ENCODE measurements around the gene P3H1.

- TF ChIP-seq CTCF (conservative IDR thresholded peaks at IDR 0.05 in 1 of 2, IDR thresholded peaks at IDR 0.05 in 1 of 2; ENCODE audit: extremely low read depth in 1 of 2, insufficient read depth in 1 of 2, low read depth in 1 of 2, low read length in 2 of 2) (no peak), EZH2 (IDR thresholded peaks at IDR 0.05; ENCODE audit: borderline replicate concordance, low read length) (no peak)
Observed at GRCh38 chr1:42735477-42736105, 31.2 kb downstream of the P3H1 start.

Measured in mammary epithelial cell (primary cell).